SU-DHL-6 (cell line): ENCODE results near the gene STYXL1.

Experiments
- H2AFZ ChIP-seq: fragments of 200-600 bp; sonication (generic); 2 replicates; pipeline ENCODE4 v1.6.1; 2014; ENCODE audit warnings: low read depth, mild to moderate bottlenecking, moderate library complexity, mixed read lengths, antibody characterized with exemption, low read length; ENCODE audit not compliant: severe bottlenecking
- H3F3A ChIP-seq: fragments of 200-600 bp; shearing (Covaris generic); 2 replicates; pipeline ENCODE4 v1.6.0; 2016; ENCODE audit warnings: antibody characterized with exemption, mild to moderate bottlenecking; ENCODE audit not compliant: insufficient read depth
- H3K27ac ChIP-seq: fragments of 200-600 bp; sonication (generic); 2 replicates; pipeline ENCODE4 v1.5.1; 2016; ENCODE audit warnings: low read depth, mild to moderate bottlenecking, low read length, moderate library complexity, mixed read lengths
- H3K27me3 ChIP-seq: fragments of 200-600 bp; sonication (generic), shearing (Covaris generic); 2 replicates; pipeline ENCODE4 v1.6.0; 2014; ENCODE audit warnings: mild to moderate bottlenecking, low read length
- H3K36me3 ChIP-seq: fragments of 200-600 bp; sonication (generic); 2 replicates; pipeline ENCODE4 v1.6.1; 2014; ENCODE audit warnings: mild to moderate bottlenecking, low read length, mixed read lengths
- H3K4me2 ChIP-seq: fragments of 300-600, 200-600 bp; shearing (Covaris generic), sonication (generic); 2 replicates; pipeline ENCODE4 v1.6.0; 2014; ENCODE audit warnings: low read length, low read depth, mild to moderate bottlenecking; ENCODE audit not compliant: poor library complexity, severe bottlenecking
- H3K4me3 ChIP-seq: fragments of 200-600 bp; sonication (generic); 2 replicates; pipeline ENCODE4 v1.5.1; 2014; ENCODE audit warnings: antibody characterized with exemption, low read length, mild to moderate bottlenecking, mixed read lengths; ENCODE audit not compliant: insufficient read depth, poor library complexity, severe bottlenecking
- H3K79me2 ChIP-seq: fragments of 200-600 bp; sonication (generic); 2 replicates; pipeline ENCODE4 v1.6.1; 2014; ENCODE audit warnings: mild to moderate bottlenecking, low read length, moderate library complexity; ENCODE audit not compliant: insufficient read depth
- H3K9ac ChIP-seq: fragments of 200-600 bp; sonication (generic); 2 replicates; pipeline ENCODE4 v1.7.0; 2014; ENCODE audit warnings: mild to moderate bottlenecking, low read length
- H3K9me2 ChIP-seq: fragments of 200-600 bp; sonication (generic); replicated peaks from 2 replicates; pipeline ENCODE4 v1.6.1; 2014; ENCODE audit warnings: low read length; ENCODE audit not compliant: insufficient read depth
- H3K9me3 ChIP-seq: fragments of 200-600 bp; sonication (generic); 2 replicates; pipeline ENCODE4 v1.6.1; 2014; ENCODE audit warnings: low read length, mixed read lengths; ENCODE audit not compliant: insufficient read depth
- H4K20me1 ChIP-seq: fragments of 200-600 bp; sonication (generic); 2 replicates; pipeline ENCODE4 v1.6.1; 2014; ENCODE audit warnings: low read depth, mild to moderate bottlenecking, antibody characterized with exemption, low read length, moderate library complexity, mixed read lengths
- CTCF ChIP-seq: fragments of 200-600 bp; sonication (generic); IDR thresholded peaks from one replicate; pipeline ENCODE4 v1.5.1; 2017; ENCODE audit warnings: antibody characterized with exemption, mild to moderate bottlenecking, low read length, moderate library complexity; ENCODE audit not compliant: insufficient read depth, poor library complexity, severe bottlenecking
- EZH2phosphoT487 ChIP-seq: fragments of 200-600 bp; sonication (generic), shearing (Covaris generic); conservative IDR thresholded peaks from 2 replicates; pipeline ENCODE4 v1.6.1; 2018; ENCODE audit warnings: mild to moderate bottlenecking, antibody characterized with exemption, low read length, moderate library complexity, mixed read lengths

STYXL1 gene

GRCh38 chr7:75981203-75981452 is 66.7 kb downstream of the STYXL1 start:
- Histone ChIP-seq H4K20me1 (no peaks in the 10 kb centered on the region), H3K9me3 (no peaks in the 10 kb centered on the region), H3K27ac (no peak overlapping the region), H3K27me3 (no peaks in the 10 kb centered on the region), H3K36me3 (no peaks in the 10 kb centered on the region), H3K9me2 (no peaks in the 10 kb centered on the region), H3K9ac (no peak overlapping the region), H2AFZ (no peak overlapping the region), H3K79me2 (no peaks in the 10 kb centered on the region), H3K4me3 (no peak overlapping the region), H3K4me2 (no peak overlapping the region), H3F3A (no peaks in the 10 kb centered on the region)
- TF ChIP-seq EZH2phosphoT487 = no peak
- TF ChIP-seq CTCF = no peak

GRCh38 chr7:75980430-75981202 is 67.2 kb downstream of the STYXL1 start:
- Histone ChIP-seq H3K9me3 (no peaks in the 10 kb centered on the region), H3K36me3 (no peaks in the 10 kb centered on the region), H3K9me2 (no peaks in the 10 kb centered on the region), H3K9ac (no peak overlapping the region), H3F3A (no peaks in the 10 kb centered on the region), H3K27me3 (no peaks in the 10 kb centered on the region), H4K20me1 (no peaks in the 10 kb centered on the region), H3K4me3 (no peak overlapping the region), H3K4me2 (no peak overlapping the region), H3K79me2 (no peaks in the 10 kb centered on the region), H2AFZ (no peak overlapping the region), H3K27ac (no peak overlapping the region)
- TF ChIP-seq CTCF = no peak
- TF ChIP-seq EZH2phosphoT487 = no peak

- Histone ChIP-seq H3K9me3 (no peaks in the 10 kb centered on the region), H3K36me3 (no peaks in the 10 kb centered on the region), H3K4me2 (no peak overlapping the region), H3K9me2 (no peaks in the 10 kb centered on the region), H3F3A (no peaks in the 10 kb centered on the region), H3K79me2 (no peaks in the 10 kb centered on the region), H4K20me1 (no peaks in the 10 kb centered on the region), H3K4me3 (no peak overlapping the region), H2AFZ (no peak overlapping the region), H3K27ac (no peak overlapping the region), H3K9ac (no peak overlapping the region), H3K27me3 (no peaks in the 10 kb centered on the region)
- TF ChIP-seq CTCF = no peak
- no peak for TF ChIP-seq EZH2phosphoT487
Observed at GRCh38 chr7:75979759-75980429, 67.9 kb downstream of the STYXL1 start.
